Measurements from ENCODE around the gene UHRF2. TPM values are rescaled to one million over a fixed set of nuclear protein-coding genes. Genes with fewer than 3 reads are reported as not detected.

UHRF2 gene
- total and polyA plus RNA-seq, 2 of the 4 experiments (the other 2 are of a cell fraction) = 27.6 to 37.3 TPM

Small RNA genes lying within 50 kb of the gene (microRNA-seq; reads per million reads assigned to microRNA genes)
- gene RN7SL25P (ENCODE audit: insufficient read depth, insufficient read length) = not detected

Small RNA genes lying within 50 kb of the gene (small RNA-seq; reads per million reads assigned to genes)
- 0 reads per million in 5 experiments for gene RN7SL25P

Other genes with a start within 250 kb of the UHRF2 start
- gene IL33, start 197.4 kb upstream of the UHRF2 start, total RNA-seq (2012; rRNA removed) = not detected in 2 replicates
- gene IL33, start 197.4 kb upstream of the UHRF2 start, polyA plus RNA-seq (2012; rRNA removed) = not detected in 2 replicates
- not detected in 2 replicates for gene TPD52L3, start 84.8 kb upstream of the UHRF2 start, total RNA-seq (2012; rRNA removed)
- not detected in 2 replicates for gene TPD52L3, start 84.8 kb upstream of the UHRF2 start, polyA plus RNA-seq (2012; rRNA removed)
- gene GLDC, start 232.5 kb downstream of the UHRF2 start, total RNA-seq (2012; rRNA removed) = 0.36 and 0.83 TPM in 2 replicates
- 0.13 and 0.50 TPM in 2 replicates for gene GLDC, start 232.5 kb downstream of the UHRF2 start, polyA plus RNA-seq (2012; rRNA removed)